Measurements from ENCODE around the gene MSL3.

DNA sequence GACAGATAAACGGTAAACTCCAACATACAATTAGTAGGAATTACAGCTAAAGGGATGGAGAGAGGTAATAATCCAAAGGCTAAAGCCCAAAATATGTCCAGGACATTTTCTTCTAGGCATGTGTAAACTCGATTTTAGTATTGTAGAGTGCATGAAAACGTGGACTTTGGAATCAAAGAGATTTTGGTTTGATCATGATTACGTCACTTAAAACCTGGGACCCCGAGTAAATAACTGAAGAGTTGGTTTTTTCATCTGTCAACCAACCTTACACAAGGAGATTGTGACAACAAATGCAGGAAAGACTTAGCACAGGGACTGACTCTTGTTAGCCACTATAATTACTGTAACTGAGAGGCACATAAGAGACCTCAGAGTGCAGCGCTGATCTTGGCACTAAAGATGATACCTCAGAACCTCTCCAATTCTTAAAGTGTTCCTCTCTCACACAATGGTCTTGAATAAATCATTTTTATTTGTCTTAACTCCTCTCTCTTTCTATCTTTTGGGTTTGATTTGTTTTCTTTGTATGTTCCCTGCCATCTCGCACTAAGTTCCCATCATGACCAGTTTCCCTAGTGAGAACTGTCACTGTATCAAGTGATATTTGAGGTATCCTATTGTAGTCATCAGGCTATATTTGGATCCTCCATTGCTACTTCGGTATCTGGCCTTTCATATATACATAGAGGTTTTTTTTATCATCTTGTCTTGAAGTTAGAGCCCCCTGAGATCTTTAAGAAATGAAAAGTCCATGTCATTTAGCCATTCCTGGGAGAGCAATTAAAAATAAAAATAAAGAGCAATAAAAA lies 32.2 kb upstream of the MSL3 start:
- TF ChIP-seq SIN3A (conservative IDR thresholded peaks at IDR 0.05 in 1 of 2, IDR thresholded peaks at IDR 0.05 in 1 of 2; ENCODE audit: low read depth in 1 of 2, low read length in 2 of 2) (no peak), CTCF (IDR thresholded peaks at IDR 0.05; ENCODE audit: control extremely low read depth in 1 of 3, insufficient read depth in 1 of 3, low read depth in 1 of 3, low read length in 3 of 3) (no peak), USF2 (IDR thresholded peaks at IDR 0.05; ENCODE audit: low read length) (no peak), TAF7 (optimal IDR thresholded peaks at IDR 0.05; ENCODE audit: borderline replicate concordance, low read depth, low read length) (no peak), BACH1 (IDR thresholded peaks at IDR 0.05; ENCODE audit: low read length) (no peak), POLR2AphosphoS5 (IDR thresholded peaks at IDR 0.05; ENCODE audit: low read depth, low read length) (no peak), TCF12 (IDR thresholded peaks at IDR 0.05; ENCODE audit: low read depth, low read length) (no peak), RXRA (IDR thresholded peaks at IDR 0.05; ENCODE audit: insufficient read depth, low read depth, low read length) (no peak), TBP (IDR thresholded peaks at IDR 0.05; ENCODE audit: low read depth, low read length) (no peak), EP300 (IDR thresholded peaks at IDR 0.05; ENCODE audit: borderline replicate concordance in 1 of 2, low read depth in 2 of 2, low read length in 2 of 2) (no peak), POU5F1 (IDR thresholded peaks at IDR 0.05; ENCODE audit: low read depth, low read length) (no peak), BRCA1 (IDR thresholded peaks at IDR 0.05; ENCODE audit: low read depth, low read length) (no peak), SP2 (IDR thresholded peaks at IDR 0.05; ENCODE audit: low read length) (no peak), EGR1 (IDR thresholded peaks at IDR 0.05; ENCODE audit: borderline replicate concordance, low read depth, low read length) (no peak)

Measured in H1 (cell line).